ENCODE data around the gene CDX1. TPM values are rescaled to one million over a fixed set of nuclear protein-coding genes. Genes with fewer than 3 reads are reported as not detected.

Gene CDX1
- total RNA-seq, 1 donor from 2014 or later = not detected

GRCh38 chr5:150124111-150124557 is 42.4 kb upstream of the CDX1 start:
- no peak for DNase-seq
- peak in 1 of 2 donors; percentile 26 for ATAC-seq
- TF ChIP-seq, protein P1, sequence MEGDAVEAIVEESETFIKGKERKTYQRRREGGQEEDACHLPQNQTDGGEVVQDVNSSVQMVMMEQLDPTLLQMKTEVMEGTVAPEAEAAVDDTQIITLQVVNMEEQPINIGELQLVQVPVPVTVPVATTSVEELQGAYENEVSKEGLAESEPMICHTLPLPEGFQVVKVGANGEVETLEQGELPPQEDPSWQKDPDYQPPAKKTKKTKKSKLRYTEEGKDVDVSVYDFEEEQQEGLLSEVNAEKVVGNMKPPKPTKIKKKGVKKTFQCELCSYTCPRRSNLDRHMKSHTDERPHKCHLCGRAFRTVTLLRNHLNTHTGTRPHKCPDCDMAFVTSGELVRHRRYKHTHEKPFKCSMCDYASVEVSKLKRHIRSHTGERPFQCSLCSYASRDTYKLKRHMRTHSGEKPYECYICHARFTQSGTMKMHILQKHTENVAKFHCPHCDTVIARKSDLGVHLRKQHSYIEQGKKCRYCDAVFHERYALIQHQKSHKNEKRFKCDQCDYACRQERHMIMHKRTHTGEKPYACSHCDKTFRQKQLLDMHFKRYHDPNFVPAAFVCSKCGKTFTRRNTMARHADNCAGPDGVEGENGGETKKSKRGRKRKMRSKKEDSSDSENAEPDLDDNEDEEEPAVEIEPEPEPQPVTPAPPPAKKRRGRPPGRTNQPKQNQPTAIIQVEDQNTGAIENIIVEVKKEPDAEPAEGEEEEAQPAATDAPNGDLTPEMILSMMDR (IDR thresholded peaks at IDR 0.05) = no peak
- Histone ChIP-seq H3K4me1 (peaks cover 15% of the 10 kb centered on the region), H3K27ac (no peak overlapping the region), H3K36me3 (peaks cover 81% of the 10 kb centered on the region), H3K9me3 (no peaks in the 10 kb centered on the region), H3K27me3 (ENCODE audit: low read depth) (no peaks in the 10 kb centered on the region), H3K4me3 (no peak overlapping the region)
- intact Hi-C loops (cut with DNase I) = no loop called here

GRCh38 chr5:150124596-150124995 is 42.0 kb upstream of the CDX1 start:
- no peak for ATAC-seq
- Histone ChIP-seq H3K27ac (no peak overlapping the region), H3K9me3 (no peaks in the 10 kb centered on the region), H3K27me3 (ENCODE audit: low read depth) (no peaks in the 10 kb centered on the region), H3K4me3 (no peak overlapping the region), H3K4me1 (peaks cover 15% of the 10 kb centered on the region), H3K36me3 (peaks cover 82% of the 10 kb centered on the region)
- TF ChIP-seq, protein P1 (IDR thresholded peaks at IDR 0.05) = no peak
- intact Hi-C loops (cut with DNase I) = no loop called here
- no peak for DNase-seq

- no peak overlapping the region for H3K27ac ChIP-seq
- DNase-seq (no peak), ATAC-seq (no peak)
These were observed 41.2 kb upstream of the CDX1 start for GRCh38 chr5:150125334-150125733.

GRCh38 chr5:150126199-150126920 is 40.2 kb upstream of the CDX1 start:
- intact Hi-C loops (cut with DNase I) = no loop called here
- H3K36me3 ChIP-seq = peaks cover 78% of the 10 kb centered on the region
- TF ChIP-seq, protein P1 (IDR thresholded peaks at IDR 0.05) = no peak

More at GRCh38 chr5:150125334-150125733, 41.2 kb upstream of the CDX1 start:
- Histone ChIP-seq H3K27me3 (ENCODE audit: low read depth) (no peaks in the 10 kb centered on the region), H3K9me3 (no peaks in the 10 kb centered on the region), H3K4me1 (peaks cover 23% of the 10 kb centered on the region), H3K4me3 (no peak overlapping the region), H3K36me3 (peaks cover 81% of the 10 kb centered on the region)
- intact Hi-C loops (cut with DNase I) = no loop called here
- TF ChIP-seq, protein P1 (IDR thresholded peaks at IDR 0.05) = no peak

GRCh38 chr5:150126921-150127265 is 39.7 kb upstream of the CDX1 start:
- Histone ChIP-seq H3K4me1 (peaks cover 28% of the 10 kb centered on the region), H3K27me3 (ENCODE audit: low read depth) (no peaks in the 10 kb centered on the region), H3K9me3 (no peaks in the 10 kb centered on the region), H3K4me3 (no peak overlapping the region), H3K27ac (peak overlapping the region; percentile 2), H3K36me3 (peaks cover 74% of the 10 kb centered on the region)
- intact Hi-C loops (cut with DNase I) = no loop called here
- TF ChIP-seq, protein P1 (IDR thresholded peaks at IDR 0.05) = no peak
- DNase-seq = no peak
- ATAC-seq = no peak

More at GRCh38 chr5:150126199-150126920, 40.2 kb upstream of the CDX1 start:
- Histone ChIP-seq H3K4me3 (no peak overlapping the region), H3K4me1 (peaks cover 28% of the 10 kb centered on the region), H3K27me3 (ENCODE audit: low read depth) (no peaks in the 10 kb centered on the region), H3K9me3 (no peaks in the 10 kb centered on the region), H3K27ac (no peak overlapping the region)
- no peak for DNase-seq
- ATAC-seq = no peak

Measured in lower lobe of right lung (tissue), 2 donors.